Gastroesophageal sphincter (tissue), 4 donors: ENCODE results near the gene SERPINE2. TPM values are rescaled to one million over a fixed set of nuclear protein-coding genes. Genes with fewer than 3 reads are reported as not detected.
"Not testable (repeated sequence)": the region's sequence is repeated elsewhere in the genome, so short reads cannot be mapped to it uniquely, and the experiment has no call there.

Experiments used
- ATAC-seq: fragments of 150-250 bp; one replicate; pipeline ENCODE4 v1.9.1; 2016; ENCODE audit warnings: mild to moderate bottlenecking, moderate library complexity
- H3K27ac ChIP-seq, 4 donors: fragments of 200-600 bp; sonication (generic) in 3 of 4; 1 replicate in 3 of 4; 2 replicates in 1 of 4; pipeline ENCODE4 v1.5.1; 2016 to 2019
- H3K27me3 ChIP-seq: fragments of 200-600 bp; sonication (generic); one replicate; pipeline ENCODE4 v1.5.1; 2019
- H3K36me3 ChIP-seq, 2 donors: fragments of 200-600 bp; sonication (generic); one replicate each; pipeline ENCODE4 v1.5.1; 2019; ENCODE audit warnings: control low read depth in 1 of 2
- H3K4me1 ChIP-seq, 3 donors: fragments of 200-600 bp; sonication (generic); 1 replicate in 2 of 3; 2 replicates in 1 of 3; pipeline ENCODE4 v1.5.1; 2016 to 2019; ENCODE audit warnings: control low read depth in 2 of 3
- H3K4me3 ChIP-seq, 2 donors: fragments of 200-600 bp; sonication (generic); one replicate each; pipeline ENCODE4 v1.5.1; 2019; ENCODE audit warnings: mild to moderate bottlenecking in 1 of 2, moderate library complexity in 1 of 2
- H3K9me3 ChIP-seq, 3 donors: fragments of 200-600 bp; sonication (generic); one replicate each; pipeline ENCODE4 v1.5.1; 2017 to 2019; ENCODE audit warnings: control low read depth in 2 of 3
- EP300 ChIP-seq: sonication (generic); formaldehyde crosslinking; IDR thresholded peaks from one replicate; pipeline ENCODE4 v1.6.1; 2017; ENCODE audit warnings: antibody characterized with exemption, mild to moderate bottlenecking
- POLR2A ChIP-seq, 2 donors: fragments of 450-650 bp; IDR thresholded peaks; one replicate each; pipeline ENCODE4 v1.6.1; 2017; ENCODE audit warnings: antibody characterized with exemption in 2 of 2, mild to moderate bottlenecking in 2 of 2, moderate library complexity in 1 of 2
- POLR2AphosphoS5 ChIP-seq: sonication (generic); formaldehyde crosslinking; IDR thresholded peaks from one replicate; pipeline ENCODE4 v1.6.1; 2017; ENCODE audit warnings: antibody characterized with exemption
- WGBS, 2 donors: methylation state at CpG; one replicate each; pipeline ENCODE4 v1.1.5; 2018; ENCODE audit warnings: low coverage in 1 of 2; 5-methylcytosine and 5-hydroxymethylcytosine counted together
- total RNA-seq, 4 donors: library from RNA; depleted of rRNA; stranded (reverse); fragments of >200 nt; gene quantifications; one replicate each; pipeline ENCODE4 v1.1.0, GENCODE V29; 2016
- TF ChIP-seq, protein P1 (sequence below), 4 experiments: fragments of 200-600 bp in 2 of 4; fragments of 450-650 bp in 2 of 4; sonication (generic) in 1 of 4; IDR thresholded peaks; one replicate each; pipeline ENCODE4 v1.5.1; 2017 to 2019; ENCODE audit warnings: antibody characterized with exemption in 4 of 4, mild to moderate bottlenecking in 2 of 4, moderate library complexity in 2 of 4

SERPINE2 gene
- total RNA-seq, 4 donors from 2014 or later, result 12.5 to 130 (median 48.6) TPM

DNA sequence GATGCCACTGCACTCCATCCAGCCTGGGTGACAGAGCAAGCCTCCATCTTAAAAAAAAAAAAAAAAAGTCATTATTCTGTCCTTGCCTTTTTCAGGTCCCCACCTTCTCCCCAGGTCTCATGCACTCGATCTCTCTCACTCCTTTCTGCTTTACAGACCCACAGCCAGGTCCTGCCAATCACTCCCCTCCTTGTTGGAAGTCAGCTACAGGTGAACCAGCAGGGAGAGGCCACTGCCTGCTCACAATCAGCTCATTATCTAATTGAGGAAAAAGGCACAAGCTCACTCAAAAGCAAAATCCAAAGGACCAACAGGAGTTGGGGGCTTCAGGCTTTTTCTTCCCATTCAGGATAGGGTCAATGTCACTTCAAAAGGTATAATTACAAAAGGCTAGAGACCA, 96.0 kb downstream of the SERPINE2 start:
- no peaks in the 10 kb centered on the region for H3K27me3 ChIP-seq
- H3K9me3 ChIP-seq, result no peaks in the 10 kb centered on the region
- WGBS, 2 donors, result 60 to 79% methylated on average over 1 of the region's 1 CpG

DNA sequence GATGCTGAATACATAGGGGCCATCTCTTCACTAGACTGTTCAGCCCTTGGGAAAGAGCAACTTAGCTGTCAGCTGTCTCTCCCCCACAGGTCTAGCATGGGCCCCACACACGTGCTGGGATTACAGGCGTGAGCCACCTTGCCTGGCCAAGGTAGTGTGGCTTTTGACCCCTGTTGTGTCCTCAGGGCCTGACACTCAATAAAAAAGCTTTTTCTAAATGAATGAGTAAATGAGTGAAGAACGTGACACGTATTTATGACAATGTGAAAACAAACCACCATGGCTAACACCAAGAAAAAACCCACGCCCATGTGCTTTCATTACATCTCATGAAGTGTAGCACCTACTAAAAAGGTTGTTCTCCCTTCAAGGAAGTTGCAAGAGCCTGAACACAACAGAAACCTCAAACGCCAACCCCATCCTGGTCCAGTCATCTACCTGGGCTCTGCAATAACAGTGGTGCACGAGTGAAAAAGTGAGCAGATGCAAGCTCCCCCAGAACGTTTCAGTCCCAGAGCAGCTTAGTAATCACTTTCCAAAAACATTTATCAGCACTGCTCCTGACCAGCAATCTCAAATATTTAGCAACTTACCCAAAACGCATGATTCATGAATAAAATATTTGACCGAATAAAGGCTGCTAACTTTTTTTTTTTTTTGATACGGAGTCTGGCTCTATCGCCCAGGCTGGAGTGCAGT, 97.4 kb downstream of the SERPINE2 start:
- Histone ChIP-seq H3K9me3 (no peaks in the 10 kb centered on the region), H3K4me1 (peaks cover 7 to 74% (median 23%) of the 10 kb centered on the region in 3 donors), H3K4me3 (no peak overlapping the region), H3K27ac (no peak overlapping the region), H3K36me3 (no peaks in the 10 kb centered on the region), H3K27me3 (no peaks in the 10 kb centered on the region)
- TF ChIP-seq, protein P1, sequence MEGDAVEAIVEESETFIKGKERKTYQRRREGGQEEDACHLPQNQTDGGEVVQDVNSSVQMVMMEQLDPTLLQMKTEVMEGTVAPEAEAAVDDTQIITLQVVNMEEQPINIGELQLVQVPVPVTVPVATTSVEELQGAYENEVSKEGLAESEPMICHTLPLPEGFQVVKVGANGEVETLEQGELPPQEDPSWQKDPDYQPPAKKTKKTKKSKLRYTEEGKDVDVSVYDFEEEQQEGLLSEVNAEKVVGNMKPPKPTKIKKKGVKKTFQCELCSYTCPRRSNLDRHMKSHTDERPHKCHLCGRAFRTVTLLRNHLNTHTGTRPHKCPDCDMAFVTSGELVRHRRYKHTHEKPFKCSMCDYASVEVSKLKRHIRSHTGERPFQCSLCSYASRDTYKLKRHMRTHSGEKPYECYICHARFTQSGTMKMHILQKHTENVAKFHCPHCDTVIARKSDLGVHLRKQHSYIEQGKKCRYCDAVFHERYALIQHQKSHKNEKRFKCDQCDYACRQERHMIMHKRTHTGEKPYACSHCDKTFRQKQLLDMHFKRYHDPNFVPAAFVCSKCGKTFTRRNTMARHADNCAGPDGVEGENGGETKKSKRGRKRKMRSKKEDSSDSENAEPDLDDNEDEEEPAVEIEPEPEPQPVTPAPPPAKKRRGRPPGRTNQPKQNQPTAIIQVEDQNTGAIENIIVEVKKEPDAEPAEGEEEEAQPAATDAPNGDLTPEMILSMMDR (IDR thresholded peaks at IDR 0.05), result no peak
- TF ChIP-seq POLR2A (IDR thresholded peaks at IDR 0.05) (no peak), POLR2AphosphoS5 (no peak), EP300 (no peak)
- WGBS, 2 donors, result 62% methylated on average over 8 of the region's 12 CpGs; no CpG with 5 or more reads in 1 of the 2 donors
- ATAC-seq, result no peak

More for the DNA sequence above, 96.0 kb downstream of the SERPINE2 start:
- Histone ChIP-seq H3K4me1 (peaks cover 0 to 60% (median 14%) of the 10 kb centered on the region in 3 donors), H3K27ac (peak overlapping the region in 2 of 4 donors; percentile 93 to 99), H3K4me3 (peak overlapping the region in 1 of 2 donors; percentile 100), H3K36me3 (no peaks in the 10 kb centered on the region)
- TF ChIP-seq EP300 (no peak), POLR2A (IDR thresholded peaks at IDR 0.05) (no peak), POLR2AphosphoS5 (no peak)
- TF ChIP-seq, protein P1 (IDR thresholded peaks at IDR 0.05), result no peak
- no peak for ATAC-seq

DNA sequence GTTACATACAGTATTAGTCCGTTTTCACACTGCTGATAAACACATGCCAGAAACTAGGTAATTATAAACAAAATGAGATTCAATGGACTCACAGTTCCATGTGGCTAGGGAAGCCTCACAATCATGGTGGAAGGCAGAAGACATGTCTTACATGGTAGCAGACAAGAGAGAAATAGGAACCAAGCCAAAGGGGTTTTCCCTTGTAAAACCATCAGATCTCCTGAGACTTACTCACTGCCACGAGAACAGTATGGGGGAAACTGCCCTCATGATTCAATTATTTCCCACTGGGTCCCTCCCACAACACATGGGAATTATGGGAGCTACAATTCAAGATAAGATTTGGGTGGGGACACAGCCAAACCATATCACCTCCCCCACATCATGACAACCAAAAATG, 99.6 kb downstream of the SERPINE2 start:
- H3K4me1 ChIP-seq, result peaks cover 12 to 87% (median 38%) of the 10 kb centered on the region in 3 donors
- WGBS, 2 donors, result 28 to 44% methylated on average over 2 of the region's 2 CpGs
- ATAC-seq, H3K36me3 ChIP-seq, H3K4me3 ChIP-seq, H3K27me3 ChIP-seq, H3K27ac ChIP-seq, H3K9me3 ChIP-seq: not testable (repeated sequence)

DNA sequence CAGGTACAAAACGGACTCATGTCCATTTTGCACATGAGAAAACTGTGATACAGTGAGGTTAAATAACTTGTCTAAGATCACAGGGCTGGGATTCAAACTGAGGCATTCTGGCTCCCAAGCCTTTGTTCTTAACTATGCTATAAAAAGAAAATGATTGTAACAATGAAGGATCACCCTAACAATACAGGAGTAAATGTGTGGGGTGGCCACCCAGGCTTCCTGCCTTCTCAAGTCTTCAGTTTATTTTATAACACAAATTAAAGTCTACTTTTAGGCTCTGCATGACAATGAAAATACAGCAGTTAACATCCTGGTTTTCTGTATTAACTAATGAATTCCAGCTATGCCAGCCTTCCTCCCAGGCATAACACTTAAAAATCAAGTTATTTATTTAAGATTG, 101.6 kb downstream of the SERPINE2 start:
- ATAC-seq, result no peak
- Histone ChIP-seq H3K27ac (peak overlapping the region in 3 of 4 donors; percentile 9 to 34 (median 11)), H3K36me3 (no peaks in the 10 kb centered on the region), H3K4me1 (peaks cover 12 to 87% (median 32%) of the 10 kb centered on the region in 3 donors), H3K27me3 (no peaks in the 10 kb centered on the region), H3K4me3 (no peak overlapping the region), H3K9me3 (no peaks in the 10 kb centered on the region)
- TF ChIP-seq POLR2AphosphoS5 (no peak), EP300 (no peak), POLR2A (IDR thresholded peaks at IDR 0.05) (no peak)
- TF ChIP-seq, protein P1 (IDR thresholded peaks at IDR 0.05), result no peak
- 0% methylated on average over 1 of the region's 1 CpG for WGBS, 2 donors

DNA sequence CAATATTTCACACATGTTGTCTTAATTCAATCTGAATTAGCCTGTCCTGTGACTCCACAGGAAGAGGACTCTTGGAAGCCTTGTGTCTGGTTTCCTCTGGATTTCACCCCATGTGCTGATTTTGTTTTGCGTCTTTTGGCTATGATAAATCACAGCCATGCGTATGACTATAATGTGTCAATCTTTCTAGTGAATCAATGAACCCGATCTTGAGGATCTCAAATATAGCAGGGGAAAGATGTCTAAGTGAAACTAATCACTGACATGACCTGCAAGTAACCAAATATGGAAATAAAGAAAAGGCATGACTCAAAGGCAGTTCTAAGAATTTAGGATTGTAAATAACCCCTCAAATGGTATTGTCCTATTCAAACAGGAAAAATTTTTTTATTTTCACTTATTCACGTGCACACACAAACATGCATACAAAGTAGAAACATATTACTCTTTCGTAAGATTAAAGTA, 102.2 kb downstream of the SERPINE2 start:
- Histone ChIP-seq H3K9me3 (no peaks in the 10 kb centered on the region), H3K36me3 (no peaks in the 10 kb centered on the region), H3K4me1 (peaks cover 12 to 86% (median 31%) of the 10 kb centered on the region in 3 donors), H3K4me3 (no peak overlapping the region), H3K27ac (peak overlapping the region in 2 of 4 donors; percentile 11 to 20), H3K27me3 (no peaks in the 10 kb centered on the region)
- ATAC-seq, result no peak
- WGBS, 2 donors, result 38 to 54% methylated on average over 5 of the region's 5 CpGs
- TF ChIP-seq EP300, result no peak
- TF ChIP-seq, protein P1 (IDR thresholded peaks at IDR 0.05), result no peak
- no peak for TF ChIP-seq POLR2A (IDR thresholded peaks at IDR 0.05)
- no peak for TF ChIP-seq POLR2AphosphoS5
